H4 (cell line): ENCODE results near the gene WFDC1. TPM values are rescaled to one million over a fixed set of nuclear protein-coding genes. Genes with fewer than 3 reads are reported as not detected.
"Not testable (repeated sequence)": the region's sequence is repeated elsewhere in the genome, so short reads cannot be mapped to it uniquely, and the experiment has no call there.

Source experiments
- DNase-seq: peaks from one replicate; pipeline ENCODE4 v3.0.0-alpha.2; 2015; ENCODE audit warnings: low spot score
- total RNA-seq: library from RNA; depleted of rRNA; stranded (reverse); fragments of >200 nt; shearing (Covaris generic); gene quantifications from 2 replicates; pipeline ENCODE4 v1.2.3, GENCODE V29; 2014

Gene WFDC1
- total RNA-seq, 1 experiment from 2014 or later = not detected

GRCh38 chr16:84327926-84328505 lies 33.3 kb downstream of the WFDC1 start:
- DNase-seq = no peak

GRCh38 chr16:84329016-84329415 lies 34.3 kb downstream of the WFDC1 start:
- no peak for DNase-seq

- no peak for DNase-seq
Measured at GRCh38 chr16:84329843-84330684, 35.4 kb downstream of the WFDC1 start.

GRCh38 chr16:84330685-84331050 lies 36.0 kb downstream of the WFDC1 start:
- no peak for DNase-seq

- DNase-seq = no peak
Measured at GRCh38 chr16:84331998-84332780, 37.5 kb downstream of the WFDC1 start.

GRCh38 chr16:84332975-84333684 lies 38.5 kb downstream of the WFDC1 start:
- DNase-seq = peak; percentile 42

GRCh38 chr16:84334058-84334457 lies 39.4 kb downstream of the WFDC1 start:
- DNase-seq = no peak

GRCh38 chr16:84334482-84334881 lies 39.8 kb downstream of the WFDC1 start:
- no peak for DNase-seq

- DNase-seq = not testable (repeated sequence)
Measured at GRCh38 chr16:84337236-84337635, 42.6 kb downstream of the WFDC1 start.

GRCh38 chr16:84339311-84339710 lies 44.6 kb downstream of the WFDC1 start:
- DNase-seq = no peak

GRCh38 chr16:84339766-84340165 lies 45.1 kb downstream of the WFDC1 start:
- no peak for DNase-seq

GRCh38 chr16:84340325-84341040 lies 45.8 kb downstream of the WFDC1 start:
- no peak for DNase-seq

GRCh38 chr16:84341528-84342295 lies 47.0 kb downstream of the WFDC1 start:
- no peak for DNase-seq

GRCh38 chr16:84343800-84344199 lies 49.1 kb downstream of the WFDC1 start:
- DNase-seq = not testable (repeated sequence)

GRCh38 chr16:84344781-84345180 lies 50.1 kb downstream of the WFDC1 start:
- no peak for DNase-seq

- no peak for DNase-seq
Measured at GRCh38 chr16:84347161-84347560, 52.5 kb downstream of the WFDC1 start.

GRCh38 chr16:84348386-84348888 lies 53.8 kb downstream of the WFDC1 start:
- no peak for DNase-seq

- DNase-seq = no peak
Measured at GRCh38 chr16:84349862-84350684, 55.4 kb downstream of the WFDC1 start.

GRCh38 chr16:84350685-84351400 lies 56.2 kb downstream of the WFDC1 start:
- DNase-seq = no peak
